NCI-H82 (cell line): ENCODE data around the gene SPPL3.
"Not testable (repeated sequence)": the region's sequence is repeated elsewhere in the genome, so short reads cannot be mapped to it uniquely, and the experiment has no call there.

Source experiments
- DNase-seq: peaks from one replicate; lab custom pipeline; 2025; lab: John Stamatoyannopoulos, UW

The SPPL3 gene

GRCh38 chr12:120920178-120920577 is 16.0 kb upstream of the SPPL3 start:
- no peak for DNase-seq

- no peak for DNase-seq
Observed at GRCh38 chr12:120917748-120918147, 13.6 kb upstream of the SPPL3 start.

- DNase-seq = no peak
Observed at GRCh38 chr12:120916561-120916960, 12.4 kb upstream of the SPPL3 start.

GRCh38 chr12:120914794-120915193 is 10.6 kb upstream of the SPPL3 start:
- DNase-seq = no peak

- DNase-seq = peak; percentile 87
Observed at GRCh38 chr12:120909633-120910298, 5.6 kb upstream of the SPPL3 start.

GRCh38 chr12:120905856-120906384 is 1.8 kb upstream of the SPPL3 start:
- DNase-seq = no peak

GRCh38 chr12:120903412-120904196 is 554 bp downstream of the SPPL3 start:
- peak; percentile 48 for DNase-seq

GRCh38 chr12:120902846-120903411 is 1.2 kb downstream of the SPPL3 start:
- DNase-seq = no peak

- DNase-seq = no peak
Observed at GRCh38 chr12:120901818-120902217, 2.3 kb downstream of the SPPL3 start.

- DNase-seq = not testable (repeated sequence)
Observed at GRCh38 chr12:120901101-120901500, 3.1 kb downstream of the SPPL3 start.

GRCh38 chr12:120895532-120895931 is 8.6 kb downstream of the SPPL3 start:
- DNase-seq = no peak

- DNase-seq = no peak
Observed at GRCh38 chr12:120892265-120892664, 11.9 kb downstream of the SPPL3 start.

- no peak for DNase-seq
Observed at GRCh38 chr12:120890963-120891362, 13.2 kb downstream of the SPPL3 start.

GRCh38 chr12:120887253-120888043 is 16.7 kb downstream of the SPPL3 start:
- no peak for DNase-seq

- DNase-seq = no peak
Observed at GRCh38 chr12:120886199-120887018, 17.7 kb downstream of the SPPL3 start.

GRCh38 chr12:120885521-120885920 is 18.6 kb downstream of the SPPL3 start:
- no peak for DNase-seq

- DNase-seq = no peak
Observed at GRCh38 chr12:120884644-120885043, 19.5 kb downstream of the SPPL3 start.

GRCh38 chr12:120882055-120882555 is 22.1 kb downstream of the SPPL3 start:
- DNase-seq = no peak

- no peak for DNase-seq
Observed at GRCh38 chr12:120879718-120880300, 24.3 kb downstream of the SPPL3 start.

GRCh38 chr12:120879102-120879501 is 25.1 kb downstream of the SPPL3 start:
- no peak for DNase-seq
